Skeletal muscle tissue (tissue), 4 donors: ENCODE results near the gene FAM204A. TPM values are rescaled to one million over a fixed set of nuclear protein-coding genes. Genes with fewer than 3 reads are reported as not detected.

ENCODE experiments used
- H3K27ac ChIP-seq: one replicate; pipeline ENCODE4 v1.7.0; 2013; ENCODE audit warnings: mild to moderate bottlenecking, low read depth, low read length, inconsistent platforms
- H3K27me3 ChIP-seq, 3 donors: one replicate each; pipeline ENCODE4 v1.7.0; 2013; ENCODE audit warnings: low read length in 3 of 3; ENCODE audit not compliant: control insufficient read depth in 3 of 3, insufficient read depth in 3 of 3
- H3K36me3 ChIP-seq, 3 donors: one replicate each; pipeline ENCODE4 v1.7.0; 2013; ENCODE audit warnings: low read length in 3 of 3; ENCODE audit not compliant: control insufficient read depth in 3 of 3, insufficient read depth in 3 of 3
- H3K4me1 ChIP-seq, 3 donors: one replicate each; pipeline ENCODE4 v1.7.0; 2013; ENCODE audit warnings: low read length in 3 of 3, mild to moderate bottlenecking in 3 of 3; ENCODE audit not compliant: control insufficient read depth in 3 of 3, insufficient read depth in 3 of 3
- H3K4me3 ChIP-seq, 3 donors: one replicate each; pipeline ENCODE4 v1.7.0; 2013; ENCODE audit warnings: low read length in 3 of 3
- H3K9ac ChIP-seq, 3 donors: one replicate each; pipeline ENCODE4 v1.7.0; 2013; ENCODE audit warnings: low read length in 3 of 3, mild to moderate bottlenecking in 3 of 3, moderate library complexity in 2 of 3, low read depth in 1 of 3
- H3K9me3 ChIP-seq, 3 donors: one replicate each; pipeline ENCODE4 v1.7.0; 2013; ENCODE audit warnings: low read length in 3 of 3; ENCODE audit not compliant: control insufficient read depth in 3 of 3
- total RNA-seq: library from RNA; depleted of rRNA; stranded (reverse); fragments of >200 nt; gene quantifications from one replicate; pipeline ENCODE4 v1.2.3, GENCODE V29; 2014
- donor health status: Osteomylitis.

The FAM204A gene
- total RNA-seq, 1 donor from 2014 or later, result 7.8 TPM

- Histone ChIP-seq H3K27ac (no peak overlapping the region), H3K27me3 (peaks cover 0 to 9% (median 0%) of the 10 kb centered on the region in 3 donors)
These were observed 85.1 kb downstream of the FAM204A start for GRCh38 chr10:118256825-118257570.

GRCh38 chr10:118256209-118256608 lies 85.9 kb downstream of the FAM204A start:
- H3K9me3 ChIP-seq, result no peaks in the 10 kb centered on the region
- no peaks in the 10 kb centered on the region for H3K36me3 ChIP-seq
- no peak overlapping the region for H3K4me3 ChIP-seq
- H3K4me1 ChIP-seq, result no peaks in the 10 kb centered on the region
- no peak overlapping the region for H3K27ac ChIP-seq
- H3K27me3 ChIP-seq, result peaks cover 0 to 9% (median 0%) of the 10 kb centered on the region in 3 donors
- H3K9ac ChIP-seq, result no peak overlapping the region

More at GRCh38 chr10:118256825-118257570, 85.1 kb downstream of the FAM204A start:
- no peaks in the 10 kb centered on the region for H3K4me1 ChIP-seq
- no peak overlapping the region for H3K4me3 ChIP-seq
- no peaks in the 10 kb centered on the region for H3K9me3 ChIP-seq
- H3K36me3 ChIP-seq, result no peaks in the 10 kb centered on the region
- no peak overlapping the region for H3K9ac ChIP-seq

GRCh38 chr10:118255355-118255754 lies 86.8 kb downstream of the FAM204A start:
- no peaks in the 10 kb centered on the region for H3K4me1 ChIP-seq
- H3K36me3 ChIP-seq, result no peaks in the 10 kb centered on the region
- H3K4me3 ChIP-seq, result no peak overlapping the region
- H3K27me3 ChIP-seq, result peaks cover 0 to 9% (median 0%) of the 10 kb centered on the region in 3 donors
- H3K9me3 ChIP-seq, result no peaks in the 10 kb centered on the region
- H3K27ac ChIP-seq, result no peak overlapping the region
- no peak overlapping the region for H3K9ac ChIP-seq

- H3K27ac ChIP-seq, result no peak overlapping the region
- peaks cover 0 to 11% (median 0%) of the 10 kb centered on the region in 3 donors for H3K27me3 ChIP-seq
- no peak overlapping the region for H3K4me3 ChIP-seq
- H3K4me1 ChIP-seq, result no peaks in the 10 kb centered on the region
- H3K9me3 ChIP-seq, result no peaks in the 10 kb centered on the region
- H3K9ac ChIP-seq, result no peak overlapping the region
- no peaks in the 10 kb centered on the region for H3K36me3 ChIP-seq
These were observed 87.5 kb downstream of the FAM204A start for GRCh38 chr10:118254654-118255053.

GRCh38 chr10:118253397-118253796 lies 88.7 kb downstream of the FAM204A start:
- Histone ChIP-seq H3K4me1 (no peaks in the 10 kb centered on the region), H3K27ac (no peak overlapping the region), H3K27me3 (peaks cover 5 to 14% (median 8%) of the 10 kb centered on the region in 3 donors), H3K36me3 (no peaks in the 10 kb centered on the region), H3K9me3 (no peaks in the 10 kb centered on the region), H3K9ac (no peak overlapping the region), H3K4me3 (no peak overlapping the region)

GRCh38 chr10:118251791-118252190 lies 90.3 kb downstream of the FAM204A start:
- Histone ChIP-seq H3K27me3 (peaks cover 15 to 22% (median 16%) of the 10 kb centered on the region in 3 donors), H3K27ac (no peak overlapping the region), H3K4me3 (no peak overlapping the region), H3K9ac (no peak overlapping the region), H3K9me3 (no peaks in the 10 kb centered on the region), H3K4me1 (no peaks in the 10 kb centered on the region), H3K36me3 (no peaks in the 10 kb centered on the region)

- Histone ChIP-seq H3K4me1 (no peaks in the 10 kb centered on the region), H3K27me3 (peaks cover 33 to 38% (median 34%) of the 10 kb centered on the region in 3 donors), H3K27ac (no peak overlapping the region), H3K9ac (no peak overlapping the region), H3K4me3 (no peak overlapping the region), H3K9me3 (no peaks in the 10 kb centered on the region), H3K36me3 (no peaks in the 10 kb centered on the region)
These were observed 92.4 kb downstream of the FAM204A start for GRCh38 chr10:118249714-118250113.
